Astrocyte (in vitro differentiated cells and primary cell): ENCODE measurements around the gene COPS7A. TPM values are rescaled to one million over a fixed set of nuclear protein-coding genes. Genes with fewer than 3 reads are reported as not detected.

ENCODE experiments used
- DNase-seq: peaks from one replicate; pipeline ENCODE4 v3.0.0-alpha.2; 2010; ENCODE audit warnings: low read depth
- FAIRE-seq: peaks from 2 replicates; lab custom pipeline; 2011; peaks lifted over from hg19 to GRCh38; lab: Jason Lieb, UNC
- H2AFZ ChIP-seq: 2 replicates; pipeline ENCODE4 v1.6.0; 2012; ENCODE audit warnings: low read depth, low read length, inconsistent platforms
- H3K27ac ChIP-seq: 2 replicates; pipeline ENCODE4 v1.5.1; 2011; ENCODE audit warnings: low read depth, low read length, inconsistent platforms
- H3K27me3 ChIP-seq: 2 replicates; pipeline ENCODE4 v1.6.0; 2011; ENCODE audit warnings: low read length, inconsistent platforms; ENCODE audit not compliant: insufficient read depth
- H3K36me3 ChIP-seq: 2 replicates; pipeline ENCODE4 v1.5.1; 2011; ENCODE audit warnings: low read length, inconsistent platforms; ENCODE audit not compliant: insufficient read depth
- H3K4me1 ChIP-seq: 2 replicates; pipeline ENCODE4 v1.5.1; 2011; ENCODE audit warnings: low read length, inconsistent platforms; ENCODE audit not compliant: insufficient read depth
- H3K4me2 ChIP-seq: 2 replicates; pipeline ENCODE4 v1.6.0; 2012; ENCODE audit warnings: low read length, inconsistent platforms
- H3K4me3 ChIP-seq: 2 replicates; pipeline ENCODE4 v1.5.1; 2011; ENCODE audit warnings: low read depth, mild to moderate bottlenecking, low read length, inconsistent platforms; ENCODE audit not compliant: insufficient read depth
- H3K79me2 ChIP-seq: 2 replicates; pipeline ENCODE4 v1.6.0; 2012; ENCODE audit warnings: mild to moderate bottlenecking, low read length, inconsistent platforms; ENCODE audit not compliant: insufficient read depth
- H3K9ac ChIP-seq: 2 replicates; pipeline ENCODE4 v1.6.0; 2012; ENCODE audit warnings: mild to moderate bottlenecking, low read length, inconsistent platforms
- H3K9me3 ChIP-seq: 2 replicates; pipeline ENCODE4 v1.5.1; 2012; ENCODE audit warnings: low read depth, mild to moderate bottlenecking, low read length, inconsistent platforms; ENCODE audit not compliant: insufficient read depth
- H4K20me1 ChIP-seq: 2 replicates; pipeline ENCODE4 v1.6.0; 2012; ENCODE audit warnings: low read length, inconsistent platforms; ENCODE audit not compliant: insufficient read depth
- H3K27ac Mint-ChIP-seq: one replicate; pipeline ENCODE4 v1.8.0; 2021; ENCODE audit warnings: mild to moderate bottlenecking, mixed read lengths; ENCODE audit not compliant: unreplicated experiment
- H3K27me3 Mint-ChIP-seq: one replicate; pipeline ENCODE4 v1.8.0; 2021; ENCODE audit warnings: low read depth, mixed read lengths; ENCODE audit not compliant: unreplicated experiment
- H3K36me3 Mint-ChIP-seq: one replicate; pipeline ENCODE4 v1.8.0; 2021; ENCODE audit warnings: low read depth, mixed read lengths; ENCODE audit not compliant: unreplicated experiment
- H3K4me1 Mint-ChIP-seq: one replicate; pipeline ENCODE4 v1.8.0; 2021; ENCODE audit warnings: low read depth, mixed read lengths; ENCODE audit not compliant: unreplicated experiment
- H3K4me3 Mint-ChIP-seq: one replicate; pipeline ENCODE4 v1.8.0; 2021; ENCODE audit warnings: mild to moderate bottlenecking, moderate library complexity, mixed read lengths; ENCODE audit not compliant: unreplicated experiment
- H3K9me3 Mint-ChIP-seq: one replicate; pipeline ENCODE4 v1.8.0; 2021; ENCODE audit warnings: mild to moderate bottlenecking, mixed read lengths; ENCODE audit not compliant: unreplicated experiment
- EZH2 ChIP-seq: IDR thresholded peaks from 2 replicates; pipeline ENCODE4 v1.6.1; 2012; ENCODE audit warnings: mild to moderate bottlenecking, low read length, inconsistent platforms; ENCODE audit not compliant: insufficient read depth
- total RNA-seq: library from RNA; stranded (reverse); gene quantifications from 2 replicates; pipeline ENCODE4 v1.2.1, GENCODE V29; 2021
- TF ChIP-seq, protein P1 (sequence below): IDR thresholded peaks from 2 replicates; pipeline ENCODE4 v1.5.1; 2011; ENCODE audit warnings: low read depth, mild to moderate bottlenecking, inconsistent platforms, low read length, moderate library complexity; ENCODE audit not compliant: insufficient read depth

Gene COPS7A
- total RNA-seq, 1 donor from 2014 or later, result 47.3 TPM

DNA sequence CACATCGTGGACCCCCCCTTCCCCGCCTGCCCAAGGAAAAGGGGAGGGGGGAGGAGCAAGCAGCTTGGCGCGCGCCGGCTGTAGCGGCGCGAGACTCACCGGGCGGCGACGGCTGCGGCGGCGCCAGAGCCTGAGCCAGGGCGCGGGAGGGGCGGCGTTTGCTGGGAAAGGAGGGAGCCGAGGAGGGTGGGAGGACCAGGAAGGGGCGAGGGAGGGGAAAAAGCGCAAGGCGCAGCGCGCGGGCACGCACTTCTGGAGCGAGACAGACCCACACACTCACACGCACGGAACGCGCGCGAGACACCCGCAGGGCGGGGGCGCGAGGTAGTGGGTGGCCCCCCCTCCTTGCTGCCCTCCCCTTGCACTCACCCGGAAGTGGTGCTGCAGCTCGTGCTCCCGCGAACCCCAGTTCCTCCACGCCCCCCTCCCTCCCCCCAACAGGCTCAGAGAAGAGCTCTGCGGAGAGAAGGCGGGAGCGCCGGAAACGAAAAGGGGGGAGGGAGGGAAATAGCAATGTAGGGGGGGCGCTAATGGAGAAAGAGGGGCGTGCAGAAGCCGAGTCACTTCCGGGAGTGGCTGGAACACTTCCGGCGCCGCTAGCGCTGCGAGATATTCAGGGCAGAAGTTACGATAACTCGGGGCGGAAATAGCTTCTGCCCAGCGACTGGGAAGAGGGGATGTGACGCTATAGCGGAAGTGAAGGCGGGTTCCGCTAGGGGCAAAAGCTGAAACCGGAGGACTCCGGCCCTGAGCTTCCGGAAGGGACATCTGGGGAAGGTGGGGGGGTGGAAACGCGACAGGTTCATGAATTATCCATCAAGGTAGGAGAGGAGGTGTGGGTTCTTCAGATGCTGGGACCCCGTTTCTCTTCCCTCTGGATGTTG, 34.6 kb upstream of the COPS7A start, which contains the start of gene ZNF384:
Gene ZNF384 (minus strand): TSS at position 377 of the 884 bp plus-strand sequence. CDS start 9,855 bp downstream, outside the sequence.
- DNase-seq (peak; percentile 98), FAIRE-seq (peak; percentile 52)
- Mint-ChIP-seq H3K27ac (peak within 1 kb of the TSS; percentile 83), H3K36me3 (peaks cover 6% of the 10 kb centered on the region), H3K9me3 (no peaks in the 10 kb centered on the region), H3K27me3 (no peaks in the 10 kb centered on the region), H3K4me1 (peaks cover 41% of the 10 kb centered on the region), H3K4me3 (peak within 1 kb of the TSS; percentile 89)
- Histone ChIP-seq H3K36me3 (peaks cover under 1% of the 10 kb centered on the region), H3K4me3 (peak within 1 kb of the TSS; percentile 82), H3K27ac (peak within 1 kb of the TSS; percentile 95), H2AFZ (peak within 1 kb of the TSS; percentile 78), H3K9me3 (no peaks in the 10 kb centered on the region), H4K20me1 (peaks cover 38% of the 10 kb centered on the region), H3K9ac (peak within 1 kb of the TSS; percentile 90), H3K4me1 (peaks cover 25% of the 10 kb centered on the region), H3K4me2 (peak within 1 kb of the TSS; percentile 94), H3K27me3 (no peaks in the 10 kb centered on the region), H3K79me2 (peaks cover 60% of the 10 kb centered on the region)
- TF ChIP-seq EZH2, result no peak
- TF ChIP-seq, protein P1, sequence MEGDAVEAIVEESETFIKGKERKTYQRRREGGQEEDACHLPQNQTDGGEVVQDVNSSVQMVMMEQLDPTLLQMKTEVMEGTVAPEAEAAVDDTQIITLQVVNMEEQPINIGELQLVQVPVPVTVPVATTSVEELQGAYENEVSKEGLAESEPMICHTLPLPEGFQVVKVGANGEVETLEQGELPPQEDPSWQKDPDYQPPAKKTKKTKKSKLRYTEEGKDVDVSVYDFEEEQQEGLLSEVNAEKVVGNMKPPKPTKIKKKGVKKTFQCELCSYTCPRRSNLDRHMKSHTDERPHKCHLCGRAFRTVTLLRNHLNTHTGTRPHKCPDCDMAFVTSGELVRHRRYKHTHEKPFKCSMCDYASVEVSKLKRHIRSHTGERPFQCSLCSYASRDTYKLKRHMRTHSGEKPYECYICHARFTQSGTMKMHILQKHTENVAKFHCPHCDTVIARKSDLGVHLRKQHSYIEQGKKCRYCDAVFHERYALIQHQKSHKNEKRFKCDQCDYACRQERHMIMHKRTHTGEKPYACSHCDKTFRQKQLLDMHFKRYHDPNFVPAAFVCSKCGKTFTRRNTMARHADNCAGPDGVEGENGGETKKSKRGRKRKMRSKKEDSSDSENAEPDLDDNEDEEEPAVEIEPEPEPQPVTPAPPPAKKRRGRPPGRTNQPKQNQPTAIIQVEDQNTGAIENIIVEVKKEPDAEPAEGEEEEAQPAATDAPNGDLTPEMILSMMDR, result peak; percentile 6

- Histone ChIP-seq H3K27ac (no peak overlapping the region), H3K27me3 (no peaks in the 10 kb centered on the region), H3K9ac (no peak overlapping the region), H2AFZ (no peak overlapping the region), H4K20me1 (peaks cover 16% of the 10 kb centered on the region), H3K9me3 (no peaks in the 10 kb centered on the region), H3K79me2 (peaks cover 38% of the 10 kb centered on the region), H3K4me3 (no peak overlapping the region), H3K4me2 (peak overlapping the region; percentile 1), H3K4me1 (peaks cover 25% of the 10 kb centered on the region), H3K36me3 (no peaks in the 10 kb centered on the region)
- H3K27ac Mint-ChIP-seq, result peak overlapping the region; percentile 85
- TF ChIP-seq, protein P1, result no peak
- no peak for TF ChIP-seq EZH2
- H3K27me3 Mint-ChIP-seq, result peaks cover 2% of the 10 kb centered on the region
- DNase-seq (peak; percentile 37), FAIRE-seq (peak; percentile 39)
- peak overlapping the region; percentile 75 for H3K4me3 Mint-ChIP-seq
- no peaks in the 10 kb centered on the region for H3K9me3 Mint-ChIP-seq
- peaks cover 6% of the 10 kb centered on the region for H3K36me3 Mint-ChIP-seq
- peaks cover 38% of the 10 kb centered on the region for H3K4me1 Mint-ChIP-seq
Measured at GRCh38 chr12:6691473-6691872, 32.4 kb upstream of the COPS7A start.
